B cell (primary cell): Measurements from ENCODE around the gene ATP1B3.

Source experiments
- CTCF ChIP-seq: fragments of 200-600 bp; IDR thresholded peaks from one replicate; pipeline ENCODE4 v1.8.0; 2022; ENCODE audit warnings: antibody characterized with exemption, mild to moderate bottlenecking
- EZH2 ChIP-seq: IDR thresholded peaks from 2 replicates; pipeline ENCODE4 v1.6.1; 2012; ENCODE audit warnings: borderline replicate concordance, low read depth, mild to moderate bottlenecking, moderate library complexity, low read length; ENCODE audit not compliant: insufficient read depth, poor library complexity, severe bottlenecking

GRCh38 chr3:141859651-141860050 lies 16.8 kb upstream of the ATP1B3 start:
- no peak for TF ChIP-seq CTCF
- TF ChIP-seq EZH2 = no peak
